Hepatic stellate cell (primary cell): ENCODE data around the gene TRIM62.
"Not testable (repeated sequence)": the region's sequence is repeated elsewhere in the genome, so short reads cannot be mapped to it uniquely, and the experiment has no call there.

Experiments used
- DNase-seq: peaks from one replicate; pipeline ENCODE4 v3.0.0; 2011; ENCODE audit warnings: low spot score

Gene TRIM62

DNA sequence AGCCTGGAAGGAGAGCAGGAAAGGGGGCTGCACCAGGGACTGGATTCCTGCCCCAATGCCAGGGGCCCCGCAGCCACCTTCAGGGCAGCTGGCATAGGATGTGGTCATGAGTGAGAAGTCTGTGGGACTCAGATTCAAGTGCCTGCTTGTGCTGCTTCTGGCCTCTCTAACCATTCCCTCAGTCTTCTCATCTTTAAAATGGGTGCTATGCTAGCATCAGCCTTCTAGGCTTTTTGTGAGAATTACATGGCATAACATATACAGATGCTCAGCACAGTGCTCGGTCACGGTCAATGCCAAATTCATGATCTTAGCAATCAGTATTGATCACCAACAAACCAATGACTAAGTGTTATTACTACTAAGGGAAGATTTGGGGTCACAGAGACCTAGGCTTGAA, 23.5 kb downstream of the TRIM62 start:
- DNase-seq = no peak

DNA sequence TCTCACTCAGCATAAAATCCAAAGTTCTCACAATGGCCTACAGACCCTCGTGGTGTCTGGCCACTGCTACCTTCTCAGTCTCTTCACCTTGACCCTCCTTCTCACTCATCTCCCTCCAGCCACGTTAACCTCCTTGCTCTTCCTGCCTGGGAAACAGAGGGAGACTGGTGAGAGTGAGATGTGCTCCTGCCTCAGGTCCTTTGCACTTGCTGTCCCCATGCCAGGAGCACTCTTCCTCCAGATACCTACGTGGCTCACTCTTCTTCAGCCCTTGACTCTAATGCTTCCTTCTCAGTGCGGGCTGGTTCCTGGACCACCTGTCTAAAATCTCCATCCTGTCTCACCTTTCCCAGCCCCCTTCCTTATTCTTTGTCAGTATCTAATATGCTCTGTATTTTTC, 24.7 kb downstream of the TRIM62 start:
- no peak for DNase-seq

DNA sequence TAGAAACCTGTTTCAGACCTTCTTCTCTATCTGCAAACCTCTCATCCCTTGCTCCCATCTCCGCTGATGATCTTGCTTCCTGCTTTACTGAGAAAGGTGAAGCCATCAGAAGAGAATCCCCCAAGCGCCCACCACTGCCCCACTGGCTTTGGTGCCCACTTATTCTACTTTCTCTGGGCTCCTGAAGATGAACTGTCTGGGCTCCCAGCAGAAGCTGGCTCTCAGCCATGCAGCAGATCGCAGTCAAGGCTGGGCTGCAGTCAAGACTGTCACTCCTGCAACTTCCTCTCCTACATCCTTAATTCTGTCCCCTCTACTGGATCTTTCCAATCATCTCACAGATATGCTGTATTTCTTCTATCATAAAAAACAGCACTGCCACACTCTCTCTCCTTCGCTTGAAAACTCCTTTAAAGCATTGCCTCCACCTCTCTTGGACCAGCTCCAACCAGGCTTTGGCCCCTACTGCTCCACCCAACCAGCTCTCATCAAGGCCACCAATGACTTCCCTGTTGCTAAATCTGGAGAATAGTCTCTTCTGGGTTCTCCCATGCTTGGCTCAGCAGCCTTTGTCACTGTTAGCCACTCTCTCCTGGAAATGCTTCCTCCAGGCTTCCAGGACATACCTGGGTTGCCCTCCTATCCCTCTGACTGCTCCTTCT, 25.8 kb downstream of the TRIM62 start:
- DNase-seq = no peak

DNA sequence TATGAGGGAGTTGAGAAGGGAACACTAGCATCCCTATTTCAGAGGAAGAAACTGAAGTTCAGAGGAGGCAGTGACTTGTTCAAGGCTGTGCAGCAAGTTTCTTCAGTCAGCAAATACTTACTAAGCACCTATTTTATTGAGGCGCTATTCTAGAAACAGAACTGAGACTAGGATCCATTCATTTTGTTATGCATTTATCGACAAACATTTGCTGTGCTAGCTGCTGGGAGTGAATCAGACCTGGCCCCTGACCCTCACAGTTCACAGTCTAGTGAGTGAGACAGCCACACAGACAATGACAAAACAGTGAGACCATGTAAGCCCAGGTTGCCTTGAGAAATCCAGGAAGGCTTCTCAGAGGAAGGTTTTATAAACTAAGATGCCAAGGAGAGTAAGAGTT, 28.2 kb downstream of the TRIM62 start:
- no peak for DNase-seq

DNA sequence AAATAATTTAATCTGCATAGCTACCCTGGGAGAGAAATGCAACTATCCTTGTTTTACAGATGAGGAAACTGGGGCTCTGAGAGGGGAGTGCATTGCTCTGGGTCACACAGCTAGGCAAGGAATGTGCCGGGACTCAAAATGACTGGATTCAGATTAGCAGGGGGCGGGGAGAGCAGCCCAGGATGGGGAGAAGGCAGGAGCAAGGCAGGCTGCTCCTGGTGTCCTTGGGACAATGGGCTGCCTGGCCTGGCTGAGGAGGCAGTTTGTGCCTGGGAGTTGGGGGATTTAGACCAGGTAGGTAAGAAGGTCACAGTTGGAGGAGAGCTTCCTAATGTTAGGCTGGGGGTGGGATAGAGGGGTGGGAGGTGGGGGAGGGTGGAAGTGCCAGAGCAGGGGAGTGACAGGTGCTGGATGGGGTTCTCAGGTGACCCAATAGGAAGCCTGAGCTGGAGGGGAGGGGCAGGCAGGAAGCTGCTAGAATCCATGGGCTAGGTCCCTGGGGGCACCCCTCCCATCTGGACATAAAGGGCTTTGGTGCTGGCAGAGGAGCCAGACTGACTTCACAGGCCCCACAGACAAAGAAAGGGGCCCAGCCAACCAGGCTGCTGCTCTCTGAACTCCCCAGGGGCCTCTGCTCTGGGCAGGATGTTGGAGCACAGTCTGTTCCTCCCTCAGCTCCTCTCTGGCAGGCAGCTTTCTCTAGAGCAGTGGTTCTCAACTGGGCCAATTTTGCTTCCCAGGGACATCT, 29.0 kb downstream of the TRIM62 start:
- DNase-seq = peak; percentile 77

DNA sequence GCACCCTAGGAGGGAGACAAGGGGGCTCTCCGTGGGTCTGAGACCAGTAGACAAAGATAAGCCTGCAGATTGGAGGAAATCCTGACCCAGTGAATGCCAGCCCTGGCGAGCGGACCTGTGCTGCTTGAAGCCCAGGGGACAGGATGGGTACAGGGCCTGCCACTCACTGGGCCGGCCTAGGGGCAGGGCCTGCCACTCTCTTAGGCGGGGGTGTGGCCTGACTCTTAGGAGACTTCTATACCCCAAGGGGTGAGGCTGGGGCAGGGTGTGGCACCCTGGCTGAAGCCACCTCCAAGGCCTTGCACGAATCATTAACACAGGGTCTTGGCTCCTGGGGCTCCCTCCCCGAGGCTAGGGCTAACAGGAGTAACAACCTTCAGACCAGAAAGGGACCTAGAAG, 30.7 kb downstream of the TRIM62 start:
- no peak for DNase-seq

DNA sequence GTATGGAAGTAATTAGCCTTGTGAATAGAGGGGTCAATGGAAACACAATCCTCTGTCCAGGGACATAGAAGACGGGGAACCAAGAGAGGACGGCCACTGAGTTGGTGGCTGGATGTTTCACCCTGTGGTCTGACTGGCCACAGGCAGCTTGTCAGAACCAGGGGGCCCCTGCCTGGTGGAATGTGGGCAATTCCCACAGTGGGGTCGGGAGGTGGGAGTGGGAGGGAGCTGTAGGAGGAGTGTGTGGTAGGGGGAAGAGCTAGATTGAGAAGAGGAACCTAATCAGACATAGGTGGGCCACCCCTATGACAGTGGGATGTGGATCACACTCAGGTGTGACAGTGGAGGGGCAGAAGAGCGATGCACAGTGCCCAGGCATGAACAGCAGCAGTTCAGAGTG, 31.3 kb downstream of the TRIM62 start:
- DNase-seq = no peak

DNA sequence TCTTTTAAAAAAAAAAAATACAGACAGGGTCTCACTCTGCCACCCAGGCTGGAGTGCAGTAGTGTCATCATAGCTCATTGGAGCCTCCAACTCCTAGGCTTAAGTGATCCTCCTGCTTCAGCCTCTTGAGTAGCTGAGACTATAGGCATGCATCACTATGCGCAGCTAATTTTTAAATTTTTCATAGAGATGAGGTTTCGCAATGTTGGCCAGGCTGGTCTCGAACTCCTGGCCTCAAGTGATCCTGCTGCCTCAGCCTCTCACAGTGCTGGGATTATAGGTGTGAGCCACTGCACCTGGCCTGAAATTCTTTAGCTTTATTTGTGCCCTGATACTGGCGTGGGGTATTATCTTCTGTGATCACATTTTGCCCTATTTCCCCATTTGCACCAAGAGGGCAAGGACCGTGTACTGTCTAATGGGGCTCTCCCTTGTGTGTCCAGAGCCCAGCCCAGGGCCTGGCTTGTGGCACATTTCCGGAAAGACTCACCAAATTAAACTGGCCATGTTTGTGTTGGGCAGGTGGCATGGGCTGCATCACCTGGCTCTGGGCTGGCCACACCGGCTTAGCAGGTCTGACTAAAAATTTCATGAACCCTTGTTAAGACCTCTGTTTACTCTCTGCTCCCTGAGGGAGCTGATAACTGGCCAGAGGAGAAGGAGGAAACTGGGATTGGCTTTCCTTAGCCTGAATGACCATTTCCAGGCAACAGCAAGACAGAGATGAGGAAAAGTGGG, 32.2 kb downstream of the TRIM62 start:
- DNase-seq = no peak

DNA sequence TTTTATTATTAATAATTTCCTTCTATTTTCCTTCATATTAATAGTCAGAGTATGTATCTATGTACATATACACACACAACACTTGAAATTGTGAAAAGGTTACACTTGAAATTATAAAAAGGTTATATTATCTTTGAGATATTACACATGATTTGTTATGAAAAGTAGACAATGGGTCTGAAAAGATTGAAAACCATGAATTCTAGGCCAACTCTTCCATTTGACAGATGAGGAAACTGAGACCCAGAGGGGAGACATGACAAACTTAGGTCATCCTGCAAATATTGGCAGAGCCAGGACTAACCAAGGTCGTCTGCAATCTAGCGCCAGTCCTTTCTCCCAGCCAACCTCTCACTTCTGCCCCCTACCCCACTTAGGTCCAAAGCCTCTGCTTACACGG, 33.2 kb downstream of the TRIM62 start:
- DNase-seq = no peak

DNA sequence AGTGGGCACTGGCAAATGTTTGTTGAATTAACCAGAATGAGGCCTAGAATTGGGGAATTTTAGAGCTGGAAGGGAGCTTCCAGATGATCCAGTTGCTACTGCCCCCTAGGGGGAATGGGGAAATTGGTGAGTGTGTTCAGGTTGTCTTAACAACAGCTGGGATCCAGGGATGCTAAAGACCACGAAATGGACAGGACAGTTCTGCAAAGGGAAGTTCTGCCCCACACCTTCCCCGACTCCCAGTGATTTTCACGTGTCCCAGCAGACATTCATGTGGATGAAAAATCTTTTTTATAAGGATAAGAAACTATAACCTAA, 33.9 kb downstream of the TRIM62 start:
- peak; percentile 78 for DNase-seq

DNA sequence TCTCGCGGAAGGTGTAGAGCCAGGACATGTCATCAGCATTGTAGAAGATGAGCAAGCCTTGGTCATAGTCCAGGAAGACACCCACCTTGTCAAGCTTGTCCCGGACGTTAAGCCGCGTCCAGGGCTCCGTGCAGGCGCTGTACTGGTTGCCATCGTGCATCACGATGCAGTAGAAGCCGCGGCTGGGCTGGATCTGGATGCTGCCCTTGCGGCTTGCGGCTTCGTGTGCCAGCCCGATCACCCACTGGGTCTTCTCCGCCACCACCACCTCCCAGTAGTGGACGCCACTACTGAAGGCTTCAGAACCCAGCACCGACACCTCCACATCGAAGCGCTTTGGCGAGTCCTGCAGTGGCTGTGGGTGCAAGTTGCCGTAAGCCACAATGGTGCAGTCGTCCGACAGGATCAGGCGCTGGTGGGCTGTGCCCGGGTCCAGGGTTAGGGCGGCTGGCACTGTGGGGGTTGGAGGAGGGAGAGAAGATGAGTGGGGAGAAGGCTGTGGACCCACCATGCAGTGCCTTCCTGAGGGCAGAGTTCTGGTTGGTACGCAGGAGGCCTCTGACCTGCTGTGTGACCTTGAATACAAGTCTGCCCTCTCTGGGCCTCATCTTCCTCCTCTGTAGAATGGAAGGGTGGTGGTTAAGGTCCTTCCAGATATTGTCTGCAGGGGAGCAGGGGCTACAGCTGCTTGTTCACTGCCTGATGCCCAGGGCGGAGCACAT, 34.4 kb downstream of the TRIM62 start:
- no peak for DNase-seq

DNA sequence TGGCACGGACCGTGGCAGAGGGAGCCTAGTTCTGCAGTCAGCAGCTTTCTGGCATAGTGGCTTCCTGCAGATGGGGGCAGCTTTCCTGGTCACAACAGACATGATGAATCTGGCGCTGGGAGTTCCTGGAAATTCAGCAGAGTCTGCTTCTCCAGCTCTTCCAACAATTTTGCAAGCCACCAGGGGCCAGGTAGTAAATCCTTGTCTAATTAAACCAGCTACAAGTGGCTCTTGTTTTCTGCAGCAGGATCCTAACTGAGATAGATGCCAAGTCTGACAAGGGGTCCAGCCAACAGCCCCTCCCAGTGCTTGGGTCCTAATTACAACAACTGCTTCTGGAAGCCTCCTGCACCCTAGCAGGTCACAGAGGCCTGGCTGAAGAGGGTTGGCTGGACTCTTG, 35.8 kb downstream of the TRIM62 start:
- DNase-seq = no peak

DNA sequence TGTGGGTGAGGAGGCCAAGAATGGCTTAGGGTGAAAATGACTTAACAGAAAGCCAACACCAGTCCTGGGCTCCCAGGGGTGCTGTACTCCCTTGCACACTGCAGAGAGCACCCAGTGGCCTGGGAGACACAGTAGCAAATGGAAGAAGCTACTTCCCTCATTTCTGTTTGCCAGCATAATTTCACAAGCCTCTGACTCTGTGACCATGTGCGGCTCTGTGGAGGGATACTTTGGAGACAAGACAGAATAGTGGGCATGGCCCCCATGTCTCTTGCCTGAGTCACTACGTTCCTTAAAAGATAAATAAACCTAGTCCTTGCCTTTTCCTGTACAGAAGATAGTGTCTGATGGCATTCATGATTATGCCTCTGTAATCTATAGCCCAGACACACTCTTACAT, 38.1 kb downstream of the TRIM62 start:
- DNase-seq = peak; percentile 83

DNA sequence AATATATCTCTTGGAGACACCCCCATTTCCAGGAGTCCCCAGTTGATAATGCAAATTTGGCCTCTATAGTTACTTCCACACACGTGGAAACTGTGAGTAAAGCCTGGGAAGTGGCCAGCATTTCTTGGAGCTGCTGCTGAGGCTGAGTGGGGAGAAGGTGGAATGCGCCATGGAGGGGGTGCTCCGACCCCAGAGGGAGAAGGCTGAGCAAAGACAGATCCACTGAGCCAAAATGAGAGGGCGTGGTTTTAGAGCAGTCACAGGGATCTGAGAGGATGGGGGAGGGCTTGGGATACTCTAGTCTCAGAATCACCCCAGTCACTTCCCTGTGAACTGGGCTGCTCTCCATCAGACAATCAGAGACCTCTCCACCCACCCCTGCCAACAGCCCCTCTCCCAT, 38.7 kb downstream of the TRIM62 start:
- DNase-seq = no peak

DNA sequence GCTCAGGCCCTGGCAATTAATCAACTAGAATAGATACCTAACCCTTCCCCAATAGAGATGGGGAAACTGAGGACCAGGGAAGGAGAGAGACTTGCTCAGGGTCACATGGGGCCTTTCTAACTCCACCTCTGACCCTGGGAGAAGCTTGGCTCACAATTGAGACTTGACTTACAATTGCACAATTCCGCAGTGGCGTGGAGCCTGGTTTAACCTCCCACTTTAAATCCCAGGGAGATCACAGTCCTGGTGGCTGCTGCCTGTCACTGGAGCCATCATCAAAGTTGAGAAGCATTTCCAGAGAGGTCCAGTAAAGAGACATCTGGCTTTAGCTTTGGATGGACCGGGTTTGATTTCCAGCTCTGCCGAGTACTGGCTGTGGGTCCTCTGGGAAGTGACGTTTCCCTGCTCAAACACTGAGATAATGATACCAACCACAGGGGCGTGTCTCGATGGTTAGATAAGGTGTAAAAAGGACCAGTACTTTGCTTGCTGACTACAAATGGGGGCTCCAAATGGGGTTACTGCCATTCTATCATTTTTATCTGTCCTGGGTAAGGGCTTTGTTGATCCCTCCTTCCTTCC, 39.3 kb downstream of the TRIM62 start:
- DNase-seq = no peak

DNA sequence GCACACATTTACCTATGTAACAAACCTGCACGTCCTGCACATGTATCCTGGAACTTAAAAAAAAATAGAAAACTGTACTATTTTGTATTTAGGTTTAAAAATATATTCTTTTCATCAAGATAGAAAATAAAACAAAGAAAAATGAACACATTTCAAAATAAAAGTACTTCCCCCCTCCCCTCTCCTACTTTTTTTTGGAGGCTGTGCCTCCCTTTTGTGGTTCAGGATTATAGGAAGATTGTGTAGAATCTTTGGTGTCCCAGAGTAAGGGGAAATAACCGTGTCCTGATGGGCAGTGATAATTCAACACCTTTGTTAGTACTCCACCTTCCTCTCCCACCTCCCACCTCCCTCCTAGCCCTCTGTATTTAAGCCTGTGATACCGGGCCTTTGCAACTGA, 40.1 kb downstream of the TRIM62 start:
- no peak for DNase-seq

DNA sequence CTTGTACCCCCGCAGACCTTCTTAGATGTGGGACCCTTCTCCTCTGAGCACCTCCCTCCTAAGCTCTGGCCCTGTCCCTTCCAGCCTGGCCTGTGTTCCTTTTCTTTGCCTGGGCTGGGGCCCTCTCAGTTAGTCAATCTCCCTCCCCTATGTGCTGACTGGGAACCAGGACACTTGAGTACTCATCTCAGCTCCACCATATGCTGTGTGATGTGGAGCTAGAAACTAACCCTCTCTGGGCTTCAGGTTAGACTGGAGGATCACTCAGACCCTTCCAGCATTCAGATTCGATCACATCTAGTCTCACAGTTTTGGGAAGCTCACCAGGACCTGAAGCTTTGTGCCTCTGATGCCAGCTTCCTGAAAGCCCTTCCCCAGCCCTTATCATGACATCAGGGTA, 40.6 kb downstream of the TRIM62 start:
- no peak for DNase-seq

DNA sequence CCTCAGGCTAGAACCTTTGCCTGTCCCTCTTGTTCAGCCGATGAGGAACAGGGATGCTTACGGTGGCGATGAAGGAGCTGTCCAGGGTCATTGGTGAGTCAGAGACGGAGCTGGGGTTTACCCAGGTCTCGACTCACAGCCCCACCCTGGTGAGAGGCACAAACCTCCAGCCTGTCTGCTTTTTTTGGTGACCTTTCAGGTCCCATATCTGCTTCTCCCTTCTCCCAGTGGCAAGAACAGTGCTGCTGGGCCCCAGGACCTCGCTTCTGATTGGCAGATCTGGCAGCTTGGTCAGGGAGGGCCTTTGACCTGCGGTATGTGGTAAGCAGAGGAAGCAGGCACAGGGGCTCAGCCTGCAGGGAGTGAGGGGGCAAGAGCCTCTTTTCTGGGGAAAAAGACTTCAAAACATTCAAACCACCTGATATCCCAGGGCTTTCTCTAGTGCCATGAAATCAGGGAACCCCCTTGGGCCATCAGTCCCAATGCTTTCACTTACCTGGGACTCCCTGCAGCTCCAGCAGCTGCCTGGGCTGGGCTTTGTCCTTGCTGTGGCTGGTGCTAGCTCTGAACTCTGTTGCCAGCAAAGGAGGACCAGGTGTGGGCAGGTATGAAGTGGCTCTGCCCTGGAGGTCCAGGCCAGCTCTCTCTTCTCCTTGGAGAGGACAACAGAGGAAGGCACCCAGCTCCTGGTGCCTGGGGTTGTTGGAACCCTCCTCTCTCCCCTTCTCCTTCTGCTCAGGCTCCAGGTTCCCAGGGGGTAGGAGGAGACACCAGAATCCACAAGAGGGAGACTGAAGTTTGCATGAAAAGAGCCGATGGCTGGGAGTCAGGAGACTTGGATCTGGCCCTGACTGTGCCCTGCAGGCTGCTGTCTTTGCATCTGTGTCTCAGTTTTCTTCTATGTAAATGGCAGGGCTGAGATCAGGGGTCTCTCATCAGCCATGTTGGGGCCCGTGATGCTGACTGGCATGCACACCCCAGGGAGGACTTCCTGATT, 41.4 kb downstream of the TRIM62 start:
- no peak for DNase-seq

DNA sequence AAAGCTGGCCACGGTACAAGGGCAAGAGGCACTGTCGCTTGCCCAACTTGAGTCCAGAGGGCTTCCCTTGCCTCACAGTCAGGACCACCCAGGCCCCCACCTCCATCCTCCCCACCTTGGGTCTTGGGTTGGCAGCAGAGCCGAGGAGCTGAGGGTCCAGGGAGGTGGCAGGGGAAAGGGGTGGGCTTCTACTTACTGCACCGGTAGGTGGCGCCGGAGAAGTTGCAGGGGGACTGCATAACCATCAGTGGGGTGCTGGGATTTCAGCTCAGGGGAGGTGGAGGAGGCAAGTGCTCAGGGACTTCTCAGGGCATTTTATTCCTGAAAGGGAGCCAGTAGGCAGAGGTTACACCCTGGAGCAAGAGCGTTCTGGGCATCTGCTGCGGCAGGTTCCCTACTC, 44.0 kb downstream of the TRIM62 start:
- no peak for DNase-seq

DNA sequence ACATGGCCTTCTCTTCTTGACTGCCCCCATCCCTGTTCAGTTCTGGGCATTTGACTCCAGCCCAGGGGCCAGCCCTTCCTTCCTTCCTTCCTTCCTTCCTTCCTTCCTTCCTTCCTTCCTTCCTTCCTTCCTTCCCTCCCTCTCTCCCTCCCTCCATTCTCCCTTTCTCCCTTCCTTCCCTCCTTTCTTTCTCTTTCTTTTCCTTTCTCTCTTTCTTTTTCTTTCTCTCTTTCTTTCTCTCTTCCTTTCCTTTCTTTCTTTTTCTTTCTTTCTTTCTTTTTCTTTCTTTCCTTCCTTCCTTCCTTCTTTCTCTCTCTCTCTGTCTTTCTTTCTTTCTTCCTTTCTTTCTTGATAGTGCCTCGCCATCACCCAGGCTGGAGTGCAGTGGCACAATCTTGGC, 45.8 kb downstream of the TRIM62 start:
- not testable (repeated sequence) for DNase-seq

DNA sequence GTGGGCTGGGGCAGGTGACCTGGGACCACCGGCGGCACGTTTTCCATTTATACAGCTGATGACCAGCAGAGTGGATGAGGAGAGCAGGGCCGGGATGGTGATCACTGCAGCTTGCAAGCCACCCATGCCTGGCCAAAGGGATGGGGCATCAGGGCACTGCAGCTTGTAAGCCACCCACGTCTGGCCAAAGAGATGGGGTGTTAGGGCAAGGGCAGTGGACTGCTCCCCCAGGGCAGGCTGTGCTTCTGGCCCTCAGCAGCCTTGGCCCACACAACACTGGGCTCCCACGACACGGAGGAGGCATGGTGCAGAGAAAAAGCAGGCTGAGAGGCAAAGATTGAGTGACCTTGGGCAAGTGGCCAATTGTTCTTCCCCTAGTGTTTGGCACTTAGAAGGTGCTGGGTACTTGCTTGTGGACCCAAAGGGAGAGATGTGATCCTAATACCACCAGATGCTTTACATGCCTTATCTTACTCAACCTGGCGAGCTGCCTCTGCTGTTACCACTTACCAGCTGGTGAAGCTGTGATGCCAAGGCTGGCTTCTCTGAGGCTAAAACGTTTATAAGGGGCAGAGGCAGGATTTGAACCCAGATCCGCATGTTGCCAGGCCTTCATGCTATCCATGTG, 48.3 kb downstream of the TRIM62 start:
- DNase-seq = no peak
